RWPE2 (cell line): ENCODE results near the gene TOR2A.

Experiments
- ATAC-seq: fragments of 200-7000 bp; cut with Tn5 transposase; 3 replicates; pipeline ENCODE4 v1.9.1; 2021; ENCODE audit warnings: low read depth
- DNase-seq: peaks from one replicate; pipeline ENCODE4 v3.0.0-alpha.2; 2020; ENCODE audit warnings: low spot score
- H3K27ac ChIP-seq: fragments of 450-650 bp; 2 replicates; pipeline ENCODE4 v1.5.1; 2017; ENCODE audit warnings: mild to moderate bottlenecking; ENCODE audit not compliant: poor library complexity, severe bottlenecking
- H3K27me3 ChIP-seq: fragments of 250-450 bp; sonication (Bioruptor Pico); 2 replicates; pipeline ENCODE4 v1.5.1; 2021; ENCODE audit warnings: mild to moderate bottlenecking, moderate library complexity; ENCODE audit not compliant: insufficient read depth, poor library complexity, severe bottlenecking
- H3K36me3 ChIP-seq: fragments of 250-450 bp; sonication (Bioruptor Pico); 2 replicates; pipeline ENCODE4 v1.5.1; 2020; ENCODE audit warnings: low read depth, mild to moderate bottlenecking, moderate library complexity
- H3K4me1 ChIP-seq: fragments of 250-450 bp; sonication (Bioruptor Pico); 2 replicates; pipeline ENCODE4 v1.5.1; 2021; ENCODE audit warnings: mild to moderate bottlenecking, moderate library complexity; ENCODE audit not compliant: insufficient read depth, poor library complexity, severe bottlenecking
- H3K4me3 ChIP-seq: fragments of 250-450 bp; sonication (Bioruptor Pico); 2 replicates; pipeline ENCODE4 v1.5.1; 2021; ENCODE audit warnings: mild to moderate bottlenecking, moderate library complexity; ENCODE audit not compliant: severe bottlenecking
- H3K9me3 ChIP-seq: fragments of 250-450 bp; sonication (Bioruptor Pico); 2 replicates; pipeline ENCODE4 v1.5.1; 2021; ENCODE audit warnings: mild to moderate bottlenecking, moderate library complexity; ENCODE audit not compliant: severe bottlenecking
- TF ChIP-seq, protein P1 (sequence below): fragments of 450-650 bp; IDR thresholded peaks from one replicate; pipeline ENCODE4 v1.5.1; 2017; ENCODE audit warnings: mild to moderate bottlenecking, moderate library complexity; ENCODE audit not compliant: poor library complexity, severe bottlenecking

TOR2A gene

DNA sequence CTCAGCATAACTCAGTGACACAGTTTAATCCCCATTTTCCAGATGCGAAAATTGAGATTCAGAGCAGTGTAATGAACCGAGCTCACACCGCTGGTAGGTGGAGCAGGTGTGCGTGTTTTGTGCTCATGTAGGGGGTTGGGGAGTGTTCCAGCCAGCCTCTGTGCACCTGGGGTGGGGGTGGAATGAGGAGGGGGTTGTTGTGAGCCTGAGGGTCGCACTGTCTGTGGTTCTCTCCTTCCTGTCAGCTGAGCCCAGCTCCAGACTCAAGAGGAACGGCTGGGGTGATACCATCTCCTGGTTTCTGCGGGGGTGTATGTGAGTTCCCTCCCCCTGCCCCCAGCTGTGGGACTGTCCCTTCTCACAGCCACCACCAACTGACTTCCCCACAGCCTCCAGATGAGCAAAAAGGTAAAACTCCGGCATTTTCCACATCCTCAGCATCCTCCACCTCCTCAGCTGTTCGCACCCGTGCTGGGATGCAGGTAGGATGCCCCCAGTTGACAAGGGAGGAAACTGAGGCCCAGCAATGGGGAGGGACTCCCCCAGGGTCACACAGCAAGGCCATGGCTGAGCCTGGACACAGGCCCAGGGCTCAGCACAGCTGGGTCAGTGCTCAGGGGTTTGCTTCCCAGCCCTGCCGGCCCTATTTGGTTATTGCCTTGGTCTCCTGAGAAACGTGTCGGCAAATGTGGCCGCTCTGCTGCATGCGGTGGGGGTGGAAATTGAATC is 41.3 kb upstream of the TOR2A start:
- H3K36me3 ChIP-seq = no peaks in the 10 kb centered on the region
- TF ChIP-seq, protein P1, sequence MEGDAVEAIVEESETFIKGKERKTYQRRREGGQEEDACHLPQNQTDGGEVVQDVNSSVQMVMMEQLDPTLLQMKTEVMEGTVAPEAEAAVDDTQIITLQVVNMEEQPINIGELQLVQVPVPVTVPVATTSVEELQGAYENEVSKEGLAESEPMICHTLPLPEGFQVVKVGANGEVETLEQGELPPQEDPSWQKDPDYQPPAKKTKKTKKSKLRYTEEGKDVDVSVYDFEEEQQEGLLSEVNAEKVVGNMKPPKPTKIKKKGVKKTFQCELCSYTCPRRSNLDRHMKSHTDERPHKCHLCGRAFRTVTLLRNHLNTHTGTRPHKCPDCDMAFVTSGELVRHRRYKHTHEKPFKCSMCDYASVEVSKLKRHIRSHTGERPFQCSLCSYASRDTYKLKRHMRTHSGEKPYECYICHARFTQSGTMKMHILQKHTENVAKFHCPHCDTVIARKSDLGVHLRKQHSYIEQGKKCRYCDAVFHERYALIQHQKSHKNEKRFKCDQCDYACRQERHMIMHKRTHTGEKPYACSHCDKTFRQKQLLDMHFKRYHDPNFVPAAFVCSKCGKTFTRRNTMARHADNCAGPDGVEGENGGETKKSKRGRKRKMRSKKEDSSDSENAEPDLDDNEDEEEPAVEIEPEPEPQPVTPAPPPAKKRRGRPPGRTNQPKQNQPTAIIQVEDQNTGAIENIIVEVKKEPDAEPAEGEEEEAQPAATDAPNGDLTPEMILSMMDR = no peak
- no peak overlapping the region for H3K27ac ChIP-seq
- no peak overlapping the region for H3K4me3 ChIP-seq
- no peak for DNase-seq
- no peaks in the 10 kb centered on the region for H3K4me1 ChIP-seq
- no peaks in the 10 kb centered on the region for H3K27me3 ChIP-seq
- no peak for ATAC-seq
- no peaks in the 10 kb centered on the region for H3K9me3 ChIP-seq

DNA sequence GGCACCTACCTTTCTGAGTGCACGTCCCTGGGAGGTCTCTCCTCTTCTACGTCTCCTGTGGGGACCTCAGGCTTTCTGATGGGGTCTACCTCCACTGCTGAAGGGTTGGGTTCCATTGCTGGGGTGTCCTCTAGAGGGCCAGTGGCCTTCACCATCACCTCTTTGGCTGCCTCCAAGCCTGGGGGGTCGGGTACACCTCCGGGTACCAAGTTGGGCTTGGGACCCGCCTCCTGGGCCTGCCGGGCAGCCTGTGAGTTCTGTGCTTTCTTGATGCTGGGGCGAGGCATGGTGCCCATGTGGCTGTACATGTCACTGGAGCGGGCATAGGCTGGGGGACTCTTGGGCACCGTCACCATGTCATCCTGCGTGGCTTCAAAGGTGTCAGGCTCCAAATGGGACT is 38.9 kb upstream of the TOR2A start:
- H3K9me3 ChIP-seq = no peaks in the 10 kb centered on the region
- TF ChIP-seq, protein P1 = no peak
- H3K27ac ChIP-seq = no peak overlapping the region
- H3K4me1 ChIP-seq = peaks cover 5% of the 10 kb centered on the region
- H3K36me3 ChIP-seq = no peaks in the 10 kb centered on the region
- no peak for ATAC-seq
- H3K27me3 ChIP-seq = no peaks in the 10 kb centered on the region
- H3K4me3 ChIP-seq = no peak overlapping the region
- DNase-seq = no peak

DNA sequence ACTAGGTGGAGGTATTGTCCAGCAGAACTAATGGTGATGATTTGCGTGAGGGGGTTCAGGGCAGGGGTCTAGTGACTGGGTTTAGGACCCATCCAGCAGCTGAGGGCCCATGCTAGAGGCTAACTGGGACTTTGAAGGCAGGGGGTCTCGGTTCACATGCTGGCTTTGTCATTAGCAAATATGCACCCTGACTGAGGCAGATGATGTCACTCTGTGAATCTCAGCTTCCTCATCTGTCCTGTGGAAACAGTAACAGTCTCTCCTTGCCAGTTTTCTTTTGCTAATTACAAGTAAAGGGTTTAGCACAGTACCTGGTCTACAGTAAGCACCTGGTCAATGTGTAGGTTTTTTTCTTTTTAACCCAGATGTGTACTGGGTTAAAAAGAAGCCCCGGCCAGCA is 38.2 kb upstream of the TOR2A start:
- H3K36me3 ChIP-seq = no peaks in the 10 kb centered on the region
- no peak overlapping the region for H3K27ac ChIP-seq
- H3K9me3 ChIP-seq = no peaks in the 10 kb centered on the region
- H3K27me3 ChIP-seq = no peaks in the 10 kb centered on the region
- DNase-seq = no peak
- H3K4me3 ChIP-seq = no peak overlapping the region
- peaks cover 5% of the 10 kb centered on the region for H3K4me1 ChIP-seq
- no peak for ATAC-seq
- TF ChIP-seq, protein P1 = no peak

DNA sequence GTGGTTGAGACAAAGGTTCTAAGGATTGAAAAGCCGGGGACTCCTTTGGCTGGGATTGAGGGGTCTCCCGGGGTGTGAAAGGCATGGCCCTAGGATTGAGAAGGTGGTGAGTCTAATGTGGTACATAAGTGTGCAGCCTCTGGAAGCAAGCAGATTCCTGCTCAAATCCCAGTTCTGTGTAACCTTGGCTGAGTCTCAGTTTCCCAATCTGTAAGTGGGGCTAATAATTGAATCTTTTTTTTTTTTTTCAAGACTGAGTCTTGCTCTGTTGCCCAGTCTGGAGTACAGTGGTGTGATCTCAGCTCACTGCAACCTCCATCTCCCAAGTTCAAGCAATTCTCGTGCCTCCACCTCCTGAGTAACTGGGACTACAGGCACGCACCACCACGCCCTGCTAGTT is 37.5 kb upstream of the TOR2A start:
- Histone ChIP-seq H3K36me3 (no peaks in the 10 kb centered on the region), H3K4me3 (no peak overlapping the region), H3K4me1 (peaks cover 5% of the 10 kb centered on the region), H3K27ac (no peak overlapping the region), H3K27me3 (no peaks in the 10 kb centered on the region), H3K9me3 (no peaks in the 10 kb centered on the region)
- DNase-seq (no peak), ATAC-seq (no peak)
- TF ChIP-seq, protein P1 = no peak

DNA sequence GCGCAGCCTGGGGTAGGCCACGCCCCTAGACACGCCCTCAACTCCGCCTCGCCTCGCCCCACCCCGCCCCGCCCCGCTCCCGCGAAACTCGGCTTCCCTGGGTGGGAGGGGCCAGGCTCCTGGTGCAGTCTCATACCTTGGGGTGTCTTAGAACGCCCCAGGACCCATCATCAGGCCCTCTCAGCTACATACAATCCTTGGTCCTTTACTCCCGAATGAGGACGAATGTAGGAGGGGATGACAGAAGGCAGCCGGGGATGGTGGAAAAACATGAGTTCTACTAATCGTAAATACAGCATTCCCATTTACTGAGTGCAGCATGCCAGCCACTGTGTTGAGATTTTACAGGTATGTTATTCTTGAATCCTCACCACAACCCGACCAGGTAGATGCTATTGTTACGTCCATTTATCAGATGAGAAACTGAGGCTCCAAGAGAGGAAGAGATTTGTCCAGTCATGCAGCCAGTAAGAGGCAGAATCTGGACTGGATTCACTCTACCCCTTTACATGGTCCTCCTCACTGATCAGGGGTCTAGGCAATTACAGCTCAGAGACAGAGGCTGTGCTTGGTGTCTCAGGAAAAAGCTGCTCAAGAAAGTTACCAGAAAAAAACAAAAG is 36.6 kb upstream of the TOR2A start:
- Histone ChIP-seq H3K36me3 (no peaks in the 10 kb centered on the region), H3K27ac (no peak overlapping the region), H3K27me3 (no peaks in the 10 kb centered on the region), H3K4me3 (peak overlapping the region; percentile 35), H3K9me3 (no peaks in the 10 kb centered on the region), H3K4me1 (peaks cover 5% of the 10 kb centered on the region)
- no peak for DNase-seq
- TF ChIP-seq, protein P1 = no peak
- ATAC-seq = no peak; the same call in 2 of the 3 replicates
